ENCODE data around the gene CORO2A. TPM values are rescaled to one million over a fixed set of nuclear protein-coding genes. Genes with fewer than 3 reads are reported as not detected.

CORO2A gene
- total and polyA plus RNA-seq, 2 donors (not counting 3 experiments of a cell fraction or from before 2014, with no cell fraction given), result 0.35 to 0.53 TPM

GRCh38 chr9:98226957-98227356 is 34.5 kb upstream of the CORO2A start:
- H2AFZ ChIP-seq (ENCODE audit: low read depth, low read length), result no peak overlapping the region
- H3K4me2 ChIP-seq (ENCODE audit: insufficient read depth, low read length), result no peak overlapping the region
- CTCF ChIA-PET, result no interaction called here
- BruUV-seq (replicated peaks), result no TSS peak
- H3K9me1 ChIP-seq (replicated peaks; ENCODE audit: control insufficient read depth, extremely low read depth, insufficient read depth, low read length), result no peaks in the 10 kb centered on the region
- H3K4me1 ChIP-seq (ENCODE audit: control insufficient read depth, extremely low read depth, insufficient read depth, low read length), result peaks cover 15% of the 10 kb centered on the region
- FAIRE-seq (no peak), DNase-seq (ENCODE audit: low read depth, low spot score) (no peak)
- H3K9me3 ChIP-seq (replicated peaks; ENCODE audit: control insufficient read depth, insufficient read depth, low read length), result no peaks in the 10 kb centered on the region
- dilution Hi-C loops (cut with MboI; ENCODE audit: extremely low pct_ligation_motif_present, low sequenced_read_pairs), result no loop called here
- no peaks in the 10 kb centered on the region for H3K79me2 ChIP-seq (ENCODE audit: control insufficient read depth, insufficient read depth, low read length)
- intact Hi-C loops (cut with micrococcal nuclease), result no loop called here
- H4K20me1 ChIP-seq (replicated peaks; ENCODE audit: control insufficient read depth, extremely low read depth, insufficient read depth, low read length), result no peaks in the 10 kb centered on the region
- no peaks in the 10 kb centered on the region for H3K27me3 ChIP-seq (ENCODE audit: control insufficient read depth in 2 of 2, insufficient read depth in 2 of 2, low read length in 2 of 2)
- H3K27ac ChIP-seq (ENCODE audit: insufficient read depth, low read depth, low read length), result no peak overlapping the region
- TF ChIP-seq MAX (IDR thresholded peaks at IDR 0.05; ENCODE audit: insufficient read depth, insufficient read length) (no peak), FOS (IDR thresholded peaks at IDR 0.05; ENCODE audit: borderline replicate concordance, insufficient read depth, low read length) (no peak)
- no peaks in the 10 kb centered on the region for H3K36me3 ChIP-seq (ENCODE audit: control insufficient read depth in 2 of 2, extremely low read depth in 1 of 2, insufficient read depth in 2 of 2, low read length in 2 of 2)
- no peak overlapping the region for H3K4me3 ChIP-seq (replicated peaks in 1 of 3; ENCODE audit: insufficient read depth in 1 of 3, low read depth in 1 of 3, low read length in 3 of 3)
- H3K9ac ChIP-seq (replicated peaks; ENCODE audit: extremely low read depth, insufficient read depth, low read length), result no peak overlapping the region
- POLR2A ChIA-PET, result interaction anchor here (0.7 kb wide), 1 partner anchor 8 kb away, joined by 5 read pairs; no protein-coding TSS in a partner anchor

- Histone ChIP-seq H3K79me2 (ENCODE audit: control insufficient read depth, insufficient read depth, low read length) (no peaks in the 10 kb centered on the region), H3K4me3 (replicated peaks in 1 of 3; ENCODE audit: insufficient read depth in 1 of 3, low read depth in 1 of 3, low read length in 3 of 3) (no peak overlapping the region), H4K20me1 (replicated peaks; ENCODE audit: control insufficient read depth, extremely low read depth, insufficient read depth, low read length) (no peaks in the 10 kb centered on the region), H3K9ac (replicated peaks; ENCODE audit: extremely low read depth, insufficient read depth, low read length) (no peak overlapping the region), H3K27ac (ENCODE audit: insufficient read depth, low read depth, low read length) (no peak overlapping the region), H3K27me3 (ENCODE audit: control insufficient read depth in 2 of 2, insufficient read depth in 2 of 2, low read length in 2 of 2) (no peaks in the 10 kb centered on the region), H3K4me2 (ENCODE audit: insufficient read depth, low read length) (no peak overlapping the region), H3K4me1 (ENCODE audit: control insufficient read depth, extremely low read depth, insufficient read depth, low read length) (peaks cover 15% of the 10 kb centered on the region), H2AFZ (ENCODE audit: low read depth, low read length) (no peak overlapping the region), H3K36me3 (ENCODE audit: control insufficient read depth in 2 of 2, extremely low read depth in 1 of 2, insufficient read depth in 2 of 2, low read length in 2 of 2) (no peaks in the 10 kb centered on the region), H3K9me3 (replicated peaks; ENCODE audit: control insufficient read depth, insufficient read depth, low read length) (no peaks in the 10 kb centered on the region), H3K9me1 (replicated peaks; ENCODE audit: control insufficient read depth, extremely low read depth, insufficient read depth, low read length) (no peaks in the 10 kb centered on the region)
- BruUV-seq (replicated peaks), result no TSS peak
- FAIRE-seq, result no peak
- POLR2A ChIA-PET, result no interaction called here
- no peak for TF ChIP-seq CTCF (IDR thresholded peaks at IDR 0.05; ENCODE audit: extremely low read depth in 1 of 2, insufficient read depth in 1 of 2, low read depth in 1 of 2, low read length in 2 of 2)
- TF ChIP-seq MYC (IDR thresholded peaks at IDR 0.05; ENCODE audit: low read depth, low read length), result no peak
- no peak for TF ChIP-seq POLR2A (IDR thresholded peaks at IDR 0.05; ENCODE audit: low read depth, low read length)
- TF ChIP-seq EZH2 (IDR thresholded peaks at IDR 0.05; ENCODE audit: borderline replicate concordance, low read depth, low read length, severe bottlenecking), result no peak
- TF ChIP-seq GATA2 (IDR thresholded peaks at IDR 0.05; ENCODE audit: insufficient read depth, insufficient read length, low read depth, low read length), result no peak
- TF ChIP-seq JUN (IDR thresholded peaks at IDR 0.05; ENCODE audit: borderline replicate concordance, insufficient read depth, insufficient read length, low read depth), result no peak
- no peak for TF ChIP-seq MAX (IDR thresholded peaks at IDR 0.05; ENCODE audit: insufficient read depth, insufficient read length)
- TF ChIP-seq POLR2AphosphoS5 (IDR thresholded peaks at IDR 0.05; ENCODE audit: insufficient read depth, low read depth, low read length), result no peak
- no peak for TF ChIP-seq FOS (IDR thresholded peaks at IDR 0.05; ENCODE audit: borderline replicate concordance, insufficient read depth, low read length)
- intact Hi-C loops (cut with micrococcal nuclease), result no loop called here
- CTCF ChIA-PET, result interaction anchor here (0.8 kb wide), 1 partner anchor 15 kb away, joined by 3 read pairs; no protein-coding TSS in a partner anchor
- no peak for DNase-seq (ENCODE audit: low read depth, low spot score)
- dilution Hi-C loops (cut with MboI; ENCODE audit: extremely low pct_ligation_motif_present, low sequenced_read_pairs), result no loop called here
Measured at GRCh38 chr9:98226516-98226915, 34.1 kb upstream of the CORO2A start.
